Astrocyte of the spinal cord (primary cell): ENCODE measurements around the gene FLRT3.
A peak's percentile ranks its signal among the peaks of the same experiment; 100 is the strongest.

ENCODE experiments used
- DNase-seq: peaks from one replicate; pipeline ENCODE4 v3.0.0; 2011; ENCODE audit warnings: low read depth, low spot score
- H3K4me3 ChIP-seq: 2 replicates; pipeline ENCODE4 v1.5.1; 2011; ENCODE audit warnings: low read depth, mild to moderate bottlenecking, low read length, moderate library complexity
- in situ Hi-C: cut with HindIII; loops from 2 replicates; pipeline ENCODE4 v1.10.0; 2017; ENCODE audit warnings: low sequenced_read_pairs
- TF ChIP-seq, protein P1 (sequence below): IDR thresholded peaks from 2 replicates; pipeline ENCODE4 v1.5.1; 2012; ENCODE audit warnings: low read depth, mild to moderate bottlenecking, low read length, inconsistent platforms

The FLRT3 gene

GRCh38 chr20:14295238-14295637, 42.2 kb downstream of the FLRT3 start:
- in situ Hi-C loops = no loop called here
- no peak for DNase-seq
- no peak overlapping the region for H3K4me3 ChIP-seq
- TF ChIP-seq, protein P1, sequence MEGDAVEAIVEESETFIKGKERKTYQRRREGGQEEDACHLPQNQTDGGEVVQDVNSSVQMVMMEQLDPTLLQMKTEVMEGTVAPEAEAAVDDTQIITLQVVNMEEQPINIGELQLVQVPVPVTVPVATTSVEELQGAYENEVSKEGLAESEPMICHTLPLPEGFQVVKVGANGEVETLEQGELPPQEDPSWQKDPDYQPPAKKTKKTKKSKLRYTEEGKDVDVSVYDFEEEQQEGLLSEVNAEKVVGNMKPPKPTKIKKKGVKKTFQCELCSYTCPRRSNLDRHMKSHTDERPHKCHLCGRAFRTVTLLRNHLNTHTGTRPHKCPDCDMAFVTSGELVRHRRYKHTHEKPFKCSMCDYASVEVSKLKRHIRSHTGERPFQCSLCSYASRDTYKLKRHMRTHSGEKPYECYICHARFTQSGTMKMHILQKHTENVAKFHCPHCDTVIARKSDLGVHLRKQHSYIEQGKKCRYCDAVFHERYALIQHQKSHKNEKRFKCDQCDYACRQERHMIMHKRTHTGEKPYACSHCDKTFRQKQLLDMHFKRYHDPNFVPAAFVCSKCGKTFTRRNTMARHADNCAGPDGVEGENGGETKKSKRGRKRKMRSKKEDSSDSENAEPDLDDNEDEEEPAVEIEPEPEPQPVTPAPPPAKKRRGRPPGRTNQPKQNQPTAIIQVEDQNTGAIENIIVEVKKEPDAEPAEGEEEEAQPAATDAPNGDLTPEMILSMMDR = no peak

- in situ Hi-C loops = no loop called here
- no peak for DNase-seq
- TF ChIP-seq, protein P1 = no peak
- no peak overlapping the region for H3K4me3 ChIP-seq
These were observed 45.9 kb downstream of the FLRT3 start for GRCh38 chr20:14291502-14291901.

DNA sequence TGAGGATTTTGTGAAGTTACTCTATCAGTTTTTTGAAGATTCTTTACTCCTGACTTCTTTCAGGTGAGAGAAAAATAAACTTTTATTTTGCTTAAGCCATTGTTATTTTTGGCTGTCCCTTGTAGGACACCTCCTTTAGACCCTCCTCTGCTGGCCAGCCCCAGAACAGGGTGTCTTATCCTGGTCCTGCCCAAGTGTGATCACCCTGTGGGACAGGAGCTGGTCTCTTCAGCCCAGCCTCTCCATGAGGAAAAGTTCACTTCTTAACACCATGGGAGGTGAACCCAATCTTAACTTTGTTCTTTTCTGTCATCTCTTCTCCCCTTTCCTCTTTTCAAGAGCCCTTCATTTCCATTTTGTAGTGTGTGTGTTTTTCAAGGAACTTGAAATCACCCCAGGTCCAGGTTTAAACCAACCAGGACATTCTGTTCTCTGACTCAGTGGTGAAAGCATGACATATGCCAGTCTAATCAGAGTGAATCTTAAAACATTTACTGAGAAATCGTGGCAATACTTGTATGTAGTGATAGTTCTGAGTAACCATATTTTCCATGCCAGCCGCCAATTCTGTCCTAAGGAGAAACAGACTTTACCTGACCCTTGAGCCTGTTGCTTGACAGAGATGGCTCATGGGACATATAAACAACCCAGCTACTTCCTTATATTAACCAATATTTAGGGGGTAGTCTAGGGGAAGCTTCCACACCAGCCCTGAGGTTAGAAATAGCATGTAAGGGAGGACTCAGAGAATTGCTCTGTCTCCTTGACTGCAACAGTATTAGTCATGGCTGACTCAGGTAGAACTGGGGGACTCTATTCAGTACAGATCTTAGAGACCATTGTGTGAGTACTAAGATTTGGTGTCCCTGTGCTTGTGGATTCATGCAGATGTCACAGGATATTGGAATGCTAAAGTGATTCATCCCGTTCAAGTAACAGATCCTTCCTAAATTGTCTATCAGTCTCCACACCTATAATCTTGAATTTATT, 48.8 kb downstream of the FLRT3 start:
- in situ Hi-C loops = no loop called here
- peak; percentile 53 for DNase-seq
- TF ChIP-seq, protein P1 = no peak

GRCh38 chr20:14284443-14284842, 53.0 kb downstream of the FLRT3 start:
- in situ Hi-C loops = no loop called here
- no peak for DNase-seq
- TF ChIP-seq, protein P1 = no peak
- no peak overlapping the region for H3K4me3 ChIP-seq

More for the DNA sequence above, 48.8 kb downstream of the FLRT3 start:
- no peak overlapping the region for H3K4me3 ChIP-seq

DNA sequence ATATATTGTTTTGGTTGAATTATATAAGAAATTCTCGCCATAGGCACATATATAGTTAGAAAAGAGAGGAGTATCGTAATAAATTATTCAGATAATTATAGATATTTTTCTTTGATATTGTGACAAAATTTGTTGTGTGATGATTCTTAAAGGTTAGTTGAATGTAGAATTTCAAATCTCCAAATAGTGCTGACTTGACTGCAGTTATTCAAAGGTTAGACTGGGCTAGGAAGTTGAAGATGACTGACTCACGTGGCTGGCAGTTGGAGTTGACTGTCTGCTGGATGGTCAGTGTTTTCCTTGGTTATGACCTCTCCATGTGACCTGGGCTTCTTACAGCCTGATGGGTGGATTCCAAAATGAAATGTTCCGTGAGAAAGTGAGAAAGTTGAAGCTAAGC, 55.3 kb downstream of the FLRT3 start:
- no peak for DNase-seq
- in situ Hi-C loops = no loop called here
- TF ChIP-seq, protein P1 = no peak
- no peak overlapping the region for H3K4me3 ChIP-seq
